ENCODE data around the gene KRTAP19-1.

DNA sequence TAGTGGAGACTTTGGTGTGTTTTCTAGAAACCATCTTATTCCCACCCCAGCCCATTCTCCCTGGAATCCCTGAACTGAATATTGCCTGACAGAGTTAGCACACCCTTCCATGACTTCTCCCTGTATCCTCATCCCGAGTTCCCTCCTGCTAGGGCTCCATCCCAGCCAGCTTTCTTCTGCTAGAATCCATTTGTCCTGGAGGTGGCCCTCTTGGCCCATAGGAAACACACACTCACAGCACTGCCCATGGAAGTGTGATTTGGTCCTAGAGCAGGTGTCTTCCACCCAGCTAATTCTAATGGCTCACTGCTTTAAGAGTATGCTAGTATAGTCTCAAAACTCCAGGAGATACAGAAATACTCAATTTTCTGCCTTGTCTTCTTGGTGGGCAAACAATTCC is 36.0 kb downstream of the KRTAP19-1 start:
- no peak for TF ChIP-seq MYC (IDR thresholded peaks at IDR 0.05; ENCODE audit: low read depth, low read length)
- TF ChIP-seq, protein P1, sequence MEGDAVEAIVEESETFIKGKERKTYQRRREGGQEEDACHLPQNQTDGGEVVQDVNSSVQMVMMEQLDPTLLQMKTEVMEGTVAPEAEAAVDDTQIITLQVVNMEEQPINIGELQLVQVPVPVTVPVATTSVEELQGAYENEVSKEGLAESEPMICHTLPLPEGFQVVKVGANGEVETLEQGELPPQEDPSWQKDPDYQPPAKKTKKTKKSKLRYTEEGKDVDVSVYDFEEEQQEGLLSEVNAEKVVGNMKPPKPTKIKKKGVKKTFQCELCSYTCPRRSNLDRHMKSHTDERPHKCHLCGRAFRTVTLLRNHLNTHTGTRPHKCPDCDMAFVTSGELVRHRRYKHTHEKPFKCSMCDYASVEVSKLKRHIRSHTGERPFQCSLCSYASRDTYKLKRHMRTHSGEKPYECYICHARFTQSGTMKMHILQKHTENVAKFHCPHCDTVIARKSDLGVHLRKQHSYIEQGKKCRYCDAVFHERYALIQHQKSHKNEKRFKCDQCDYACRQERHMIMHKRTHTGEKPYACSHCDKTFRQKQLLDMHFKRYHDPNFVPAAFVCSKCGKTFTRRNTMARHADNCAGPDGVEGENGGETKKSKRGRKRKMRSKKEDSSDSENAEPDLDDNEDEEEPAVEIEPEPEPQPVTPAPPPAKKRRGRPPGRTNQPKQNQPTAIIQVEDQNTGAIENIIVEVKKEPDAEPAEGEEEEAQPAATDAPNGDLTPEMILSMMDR (IDR thresholded peaks at IDR 0.05; ENCODE audit: low read depth, low read length) = no peak
